GM12878 (cell line): Measurements from ENCODE around the gene RBM7. TPM values are rescaled to one million over a fixed set of nuclear protein-coding genes. Genes with fewer than 3 reads are reported as not detected.

Experiments used
- ATAC-seq: fragments of 200-7000 bp; cut with Tn5 transposase; 3 replicates; pipeline ENCODE4 v1.9.1; 2020; ENCODE audit warnings: mild to moderate bottlenecking, moderate library complexity
- BruUV-seq: library from RNA; stranded (reverse); fragments of 400-500 nt; replicated peaks from 2 replicates; lab custom pipeline; 2021; lab: Mats Ljungman, UMichigan
- CTCF ChIA-PET: fragments of 300-600 bp; sonication (Branson Sonifier 250); formaldehyde crosslinking; extraction: SDS; loops from one replicate; lab custom pipeline; 2021; ENCODE audit warnings: inconsistent platforms; lab: Yijun Ruan, JAX
- POLR2A ChIA-PET: fragments of 350-600 bp; formaldehyde crosslinking; extraction: SDS; loops from one replicate; lab custom pipeline; 2021; ENCODE audit warnings: inconsistent platforms; lab: Charles Lee
- RAD21 ChIA-PET: fragments of 300-600 bp; sonication (Branson Sonifier 250); formaldehyde crosslinking; loops from one replicate; lab custom pipeline; 2023; ENCODE audit warnings: antibody characterized with exemption; ENCODE audit not compliant: unreplicated experiment; lab: Charles Lee
- SMC1A ChIA-PET: fragments of 300-600 bp; sonication (Branson Sonifier 250); formaldehyde crosslinking; loops from one replicate; lab custom pipeline; 2023; ENCODE audit not compliant: unreplicated experiment, uncharacterized antibody; lab: Charles Lee
- DNase-seq: peaks from one replicate; pipeline ENCODE4 v3.0.0-alpha.2; 2011; ENCODE audit warnings: low read depth, low spot score
- FAIRE-seq: peaks from 3 replicates; lab custom pipeline; 2011; peaks lifted over from hg19 to GRCh38; lab: Jason Lieb, UNC
- H2AFZ ChIP-seq: 2 replicates; pipeline ENCODE4 v1.6.0; 2011; ENCODE audit warnings: low read depth, low read length, control low read depth; ENCODE audit not compliant: control insufficient read depth
- H3K27ac ChIP-seq: 2 replicates; pipeline ENCODE4 v1.5.1; 2011; ENCODE audit warnings: control low read depth; ENCODE audit not compliant: control insufficient read depth, insufficient read depth
- H3K27me3 ChIP-seq, 2 experiments: replicated peaks in 1 of 2; 2 replicates each; pipeline versions ENCODE4 v1.6.0 to v1.6.1; 2011; ENCODE audit warnings: low read length in 1 of 2; ENCODE audit not compliant: control insufficient read depth in 2 of 2, insufficient read depth in 2 of 2
- H3K36me3 ChIP-seq, 2 experiments: 2 replicates each; pipeline ENCODE4 v1.5.1; 2011; ENCODE audit warnings: low read length in 1 of 2; ENCODE audit not compliant: control insufficient read depth in 2 of 2, insufficient read depth in 2 of 2
- H3K4me1 ChIP-seq: 2 replicates; pipeline ENCODE4 v1.6.1; 2011; ENCODE audit warnings: mild to moderate bottlenecking, low read length, moderate library complexity, mixed read lengths; ENCODE audit not compliant: control insufficient read depth, insufficient read depth
- H3K4me2 ChIP-seq: 2 replicates; pipeline ENCODE4 v1.6.0; 2011; ENCODE audit warnings: control low read depth; ENCODE audit not compliant: control insufficient read depth, insufficient read depth
- H3K4me3 ChIP-seq: fragments of 200-600 bp; sonication (generic); 2 replicates; pipeline ENCODE4 v1.5.1; 2016
- H3K79me2 ChIP-seq: 2 replicates; pipeline ENCODE4 v1.6.0; 2011; ENCODE audit warnings: low read length; ENCODE audit not compliant: control insufficient read depth, insufficient read depth
- H3K9ac ChIP-seq: 2 replicates; pipeline ENCODE4 v1.8.0; 2011; ENCODE audit warnings: low read length, control low read depth, mixed read lengths; ENCODE audit not compliant: control insufficient read depth, insufficient read depth
- H3K9me3 ChIP-seq: replicated peaks from 3 replicates; pipeline ENCODE4 v1.5.1; 2011; ENCODE audit warnings: mild to moderate bottlenecking, low read length; ENCODE audit not compliant: control insufficient read depth, insufficient read depth
- H4K20me1 ChIP-seq: 2 replicates; pipeline ENCODE4 v1.6.0; 2011; ENCODE audit not compliant: control insufficient read depth, insufficient read depth
- ESRRA ChIP-seq: IDR thresholded peaks from 2 replicates; pipeline ENCODE4 v1.6.1; 2012; ENCODE audit warnings: mild to moderate bottlenecking, low read length, improper control_type of control experiment
- HDAC2 ChIP-seq: fragments of 200-600 bp; sonication (generic); IDR thresholded peaks from 2 replicates; pipeline ENCODE4 v1.6.1; 2017
- IRF4 ChIP-seq: IDR thresholded peaks from 2 replicates; pipeline ENCODE4 v1.6.1; 2011; ENCODE audit warnings: low read depth, low read length
- KLF5 ChIP-seq: fragments of 450-650 bp; IDR thresholded peaks from 2 replicates; pipeline ENCODE4 v1.6.1; 2014; ENCODE audit warnings: mild to moderate bottlenecking; ENCODE audit not compliant: partially characterized antibody
- SMARCA5 ChIP-seq: fragments of 450-650 bp; IDR thresholded peaks from 2 replicates; pipeline ENCODE4 v1.6.1; 2017; ENCODE audit warnings: mild to moderate bottlenecking
- ZNF274 ChIP-seq: IDR thresholded peaks from one replicate; pipeline ENCODE4 v1.8.0; 2011; ENCODE audit not compliant: insufficient read length, insufficient read depth
- WGBS: methylation state at CpG from one replicate; pipeline ENCODE4 v1.1.6; 2016; ENCODE audit warnings: low lambda C conversion rate; ENCODE audit not compliant: insufficient replicate concordance, insufficient coverage; ENCODE audit errors: missing lambda C conversion rate; 5-methylcytosine and 5-hydroxymethylcytosine counted together
- in situ Hi-C: fragments of 300-500 bp; cut with MboI; formaldehyde crosslinking; loops from 9 replicates; pipeline ENCODE4 v1.14.3; 2018; ENCODE audit warnings: mixed read lengths
- intact Hi-C: fragments of 100-400 bp; cut with micrococcal nuclease; formaldehyde crosslinking; loops from one replicate; pipeline ENCODE4 v1.14.2; 2022; ENCODE audit not compliant: unreplicated experiment
- polyA plus RNA-seq, 11 experiments: library from polyadenylated mRNA; depleted of rRNA in 4 of 11; unstranded in 6 of 11; stranded (reverse) in 5 of 11; fragments of >200 nt; fragmentation: Nextera tagmentation in 4 of 11; fragmentation: Illumina TruSeq in 1 of 11; extraction: Ambion mirVana in 4 of 11; extraction: Trizol in 1 of 11; gene quantifications; 1 replicate in 1 of 11; 2 replicates in 10 of 11; pipeline versions ENCODE4 v1.2.1 to v1.2.3, GENCODE V29; 2011 to 2016; ENCODE audit warnings: inconsistent platforms in 2 of 11, missing spikeins in 2 of 11, low read depth in 1 of 11
- total RNA-seq, 4 experiments: library from RNA; depleted of rRNA in 3 of 4; stranded (reverse); fragments of >200 nt in 3 of 4; fragmentation: Illumina TruSeq in 1 of 4; extraction: Trizol in 1 of 4; gene quantifications; 2 replicates each; pipeline versions ENCODE4 v1.2.1 to v1.2.3, GENCODE V29; 2013 to 2021
- TF ChIP-seq, protein P1 (sequence below): fragments of 450-650 bp; IDR thresholded peaks from 2 replicates; pipeline ENCODE4 v1.6.1; 2016; ENCODE audit warnings: mild to moderate bottlenecking, moderate library complexity, borderline replicate concordance
- TF ChIP-seq, protein P2 (sequence below): fragments of 450-650 bp; IDR thresholded peaks from 2 replicates; pipeline ENCODE4 v1.6.1; 2017; ENCODE audit warnings: low read depth, mild to moderate bottlenecking, moderate library complexity

Gene RBM7
- total and polyA plus RNA-seq, 10 of the 15 experiments (the other 5 are each of a cell fraction or from before 2014, with no cell fraction given), result 17.0 to 46.2 (median 26.0) TPM

- no peak overlapping the region for H2AFZ ChIP-seq
- H3K27me3 ChIP-seq, result peaks cover 2 to 6% of the 10 kb centered on the region in 2 experiments; a peak in 3 of 4 replicates
- ChIA-PET POLR2A (interaction anchor here (0.5 kb wide), 1 partner anchor 23 kb away, joined by 3 read pairs; no protein-coding TSS in a partner anchor), RAD21 (no interaction called here), CTCF (interaction anchor here (1.1 to 1.3 kb wide), 3 partner anchors 9 to 27 kb away, joined by 4 read pairs; no protein-coding TSS in a partner anchor), SMC1A (interaction anchor here (1.0 kb wide), 1 partner anchor 31 kb away, joined by 3 read pairs; no protein-coding TSS in a partner anchor)
- BruUV-seq, result no TSS peak
- H3K36me3 ChIP-seq, result no peaks in the 10 kb centered on the region
- 44% methylated on average over 9 of the region's 9 CpGs for WGBS
- no peaks in the 10 kb centered on the region for H3K79me2 ChIP-seq
- no peak overlapping the region for H3K4me2 ChIP-seq
- DNase-seq (no peak), ATAC-seq (no peak), FAIRE-seq (no peak)
- no peaks in the 10 kb centered on the region for H3K9me3 ChIP-seq
- H3K4me3 ChIP-seq, result no peak overlapping the region
- intact Hi-C loops, result no loop called here
- no peaks in the 10 kb centered on the region; the same call in 1 of the 2 replicates for H4K20me1 ChIP-seq
- H3K27ac ChIP-seq, result no peak overlapping the region
- H3K4me1 ChIP-seq, result no peaks in the 10 kb centered on the region
- TF ChIP-seq HDAC2 (no peak), IRF4 (no peak), KLF5 (no peak), ESRRA (no peak), SMARCA5 (no peak), ZNF274 (no peak)
- TF ChIP-seq, protein P1, sequence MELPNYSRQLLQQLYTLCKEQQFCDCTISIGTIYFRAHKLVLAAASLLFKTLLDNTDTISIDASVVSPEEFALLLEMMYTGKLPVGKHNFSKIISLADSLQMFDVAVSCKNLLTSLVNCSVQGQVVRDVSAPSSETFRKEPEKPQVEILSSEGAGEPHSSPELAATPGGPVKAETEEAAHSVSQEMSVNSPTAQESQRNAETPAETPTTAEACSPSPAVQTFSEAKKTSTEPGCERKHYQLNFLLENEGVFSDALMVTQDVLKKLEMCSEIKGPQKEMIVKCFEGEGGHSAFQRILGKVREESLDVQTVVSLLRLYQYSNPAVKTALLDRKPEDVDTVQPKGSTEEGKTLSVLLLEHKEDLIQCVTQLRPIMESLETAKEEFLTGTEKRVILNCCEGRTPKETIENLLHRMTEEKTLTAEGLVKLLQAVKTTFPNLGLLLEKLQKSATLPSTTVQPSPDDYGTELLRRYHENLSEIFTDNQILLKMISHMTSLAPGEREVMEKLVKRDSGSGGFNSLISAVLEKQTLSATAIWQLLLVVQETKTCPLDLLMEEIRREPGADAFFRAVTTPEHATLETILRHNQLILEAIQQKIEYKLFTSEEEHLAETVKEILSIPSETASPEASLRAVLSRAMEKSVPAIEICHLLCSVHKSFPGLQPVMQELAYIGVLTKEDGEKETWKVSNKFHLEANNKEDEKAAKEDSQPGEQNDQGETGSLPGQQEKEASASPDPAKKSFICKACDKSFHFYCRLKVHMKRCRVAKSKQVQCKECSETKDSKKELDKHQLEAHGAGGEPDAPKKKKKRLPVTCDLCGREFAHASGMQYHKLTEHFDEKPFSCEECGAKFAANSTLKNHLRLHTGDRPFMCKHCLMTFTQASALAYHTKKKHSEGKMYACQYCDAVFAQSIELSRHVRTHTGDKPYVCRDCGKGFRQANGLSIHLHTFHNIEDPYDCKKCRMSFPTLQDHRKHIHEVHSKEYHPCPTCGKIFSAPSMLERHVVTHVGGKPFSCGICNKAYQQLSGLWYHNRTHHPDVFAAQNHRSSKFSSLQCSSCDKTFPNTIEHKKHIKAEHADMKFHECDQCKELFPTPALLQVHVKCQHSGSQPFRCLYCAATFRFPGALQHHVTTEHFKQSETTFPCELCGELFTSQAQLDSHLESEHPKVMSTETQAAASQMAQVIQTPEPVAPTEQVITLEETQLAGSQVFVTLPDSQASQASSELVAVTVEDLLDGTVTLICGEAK, result no peak
- TF ChIP-seq, protein P2, sequence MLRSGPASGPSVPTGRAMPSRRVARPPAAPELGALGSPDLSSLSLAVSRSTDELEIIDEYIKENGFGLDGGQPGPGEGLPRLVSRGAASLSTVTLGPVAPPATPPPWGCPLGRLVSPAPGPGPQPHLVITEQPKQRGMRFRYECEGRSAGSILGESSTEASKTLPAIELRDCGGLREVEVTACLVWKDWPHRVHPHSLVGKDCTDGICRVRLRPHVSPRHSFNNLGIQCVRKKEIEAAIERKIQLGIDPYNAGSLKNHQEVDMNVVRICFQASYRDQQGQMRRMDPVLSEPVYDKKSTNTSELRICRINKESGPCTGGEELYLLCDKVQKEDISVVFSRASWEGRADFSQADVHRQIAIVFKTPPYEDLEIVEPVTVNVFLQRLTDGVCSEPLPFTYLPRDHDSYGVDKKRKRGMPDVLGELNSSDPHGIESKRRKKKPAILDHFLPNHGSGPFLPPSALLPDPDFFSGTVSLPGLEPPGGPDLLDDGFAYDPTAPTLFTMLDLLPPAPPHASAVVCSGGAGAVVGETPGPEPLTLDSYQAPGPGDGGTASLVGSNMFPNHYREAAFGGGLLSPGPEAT, result no peak
- no peak overlapping the region for H3K9ac ChIP-seq
- in situ Hi-C loops, result no loop called here
Measured at GRCh38 chr11:114367244-114367957, 33.1 kb upstream of the RBM7 start.
